ACHN (cell line): ENCODE data around the gene TOR1B.

Experiments
- DNase-seq: peaks from one replicate; pipeline ENCODE4 v3.0.0-alpha.2; 2015
- in situ Hi-C: cut with HindIII; loops from 2 replicates; pipeline ENCODE4 v1.10.0; 2017; ENCODE audit warnings: low sequenced_read_pairs, low pct_ligation_motif_present, low pct_unique_long_range_greater_than_20kb

TOR1B gene

GRCh38 chr9:129858167-129858962 is 55.4 kb downstream of the TOR1B start:
- DNase-seq, result no peak
- in situ Hi-C loops, result no loop called here
